Vagina (tissue), 2 donors: ENCODE data around the gene SLCO2A1.

Source experiments
- POLR2A ChIP-seq, 2 donors: fragments of 450-650 bp; IDR thresholded peaks; one replicate each; pipeline ENCODE4 v1.6.1; 2017; ENCODE audit warnings: antibody characterized with exemption in 2 of 2, mild to moderate bottlenecking in 2 of 2, moderate library complexity in 2 of 2
- TF ChIP-seq, protein P1 (sequence below), 3 experiments: fragments of 450-650 bp in 2 of 3; fragments of 200-600 bp in 1 of 3; sonication (generic) in 1 of 3; IDR thresholded peaks; one replicate each; pipeline ENCODE4 v1.5.1; 2017 to 2019; ENCODE audit warnings: antibody characterized with exemption in 3 of 3, mild to moderate bottlenecking in 2 of 3, moderate library complexity in 2 of 3

DNA sequence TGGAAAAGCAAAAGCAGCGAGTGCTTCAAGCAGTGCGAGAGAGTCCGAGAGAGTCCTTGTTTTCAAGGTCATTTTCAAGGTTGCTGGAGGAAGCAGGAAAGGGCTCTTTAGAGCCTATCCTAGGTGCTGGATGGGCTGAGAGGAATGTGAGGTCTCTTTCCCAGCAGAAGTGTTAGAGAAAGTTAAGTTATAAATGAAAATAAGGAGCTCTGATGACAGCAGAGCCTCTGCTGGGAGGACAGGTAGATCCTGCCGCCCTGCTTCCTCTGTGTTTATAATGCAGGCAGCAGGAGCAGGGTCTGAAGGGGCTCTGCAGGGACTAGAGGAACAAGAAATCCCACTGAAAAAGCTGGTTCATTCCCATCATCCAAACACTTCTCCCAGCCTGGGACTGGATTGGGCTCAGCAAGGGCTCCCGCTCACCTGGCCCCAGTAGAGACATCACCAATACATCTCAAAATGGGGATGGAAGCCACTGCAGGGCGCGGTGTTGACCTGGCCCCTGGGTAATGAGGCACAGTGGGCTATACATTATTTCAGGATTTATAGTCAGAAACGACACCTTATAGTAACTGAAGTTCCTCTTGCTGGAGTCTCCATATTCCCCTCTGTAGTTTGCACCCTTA is 92.6 kb downstream of the SLCO2A1 start:
- TF ChIP-seq, protein P1, sequence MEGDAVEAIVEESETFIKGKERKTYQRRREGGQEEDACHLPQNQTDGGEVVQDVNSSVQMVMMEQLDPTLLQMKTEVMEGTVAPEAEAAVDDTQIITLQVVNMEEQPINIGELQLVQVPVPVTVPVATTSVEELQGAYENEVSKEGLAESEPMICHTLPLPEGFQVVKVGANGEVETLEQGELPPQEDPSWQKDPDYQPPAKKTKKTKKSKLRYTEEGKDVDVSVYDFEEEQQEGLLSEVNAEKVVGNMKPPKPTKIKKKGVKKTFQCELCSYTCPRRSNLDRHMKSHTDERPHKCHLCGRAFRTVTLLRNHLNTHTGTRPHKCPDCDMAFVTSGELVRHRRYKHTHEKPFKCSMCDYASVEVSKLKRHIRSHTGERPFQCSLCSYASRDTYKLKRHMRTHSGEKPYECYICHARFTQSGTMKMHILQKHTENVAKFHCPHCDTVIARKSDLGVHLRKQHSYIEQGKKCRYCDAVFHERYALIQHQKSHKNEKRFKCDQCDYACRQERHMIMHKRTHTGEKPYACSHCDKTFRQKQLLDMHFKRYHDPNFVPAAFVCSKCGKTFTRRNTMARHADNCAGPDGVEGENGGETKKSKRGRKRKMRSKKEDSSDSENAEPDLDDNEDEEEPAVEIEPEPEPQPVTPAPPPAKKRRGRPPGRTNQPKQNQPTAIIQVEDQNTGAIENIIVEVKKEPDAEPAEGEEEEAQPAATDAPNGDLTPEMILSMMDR (IDR thresholded peaks at IDR 0.05), result no peak
- no peak for TF ChIP-seq POLR2A (IDR thresholded peaks at IDR 0.05)
